Islet of Langerhans (tissue), 1 donor: ENCODE data around the gene PSMB5.

Experiments
- FAIRE-seq: peaks from one replicate; lab custom pipeline; 2011; peaks lifted over from hg19 to GRCh38; lab: Jason Lieb, UNC

The PSMB5 gene

DNA sequence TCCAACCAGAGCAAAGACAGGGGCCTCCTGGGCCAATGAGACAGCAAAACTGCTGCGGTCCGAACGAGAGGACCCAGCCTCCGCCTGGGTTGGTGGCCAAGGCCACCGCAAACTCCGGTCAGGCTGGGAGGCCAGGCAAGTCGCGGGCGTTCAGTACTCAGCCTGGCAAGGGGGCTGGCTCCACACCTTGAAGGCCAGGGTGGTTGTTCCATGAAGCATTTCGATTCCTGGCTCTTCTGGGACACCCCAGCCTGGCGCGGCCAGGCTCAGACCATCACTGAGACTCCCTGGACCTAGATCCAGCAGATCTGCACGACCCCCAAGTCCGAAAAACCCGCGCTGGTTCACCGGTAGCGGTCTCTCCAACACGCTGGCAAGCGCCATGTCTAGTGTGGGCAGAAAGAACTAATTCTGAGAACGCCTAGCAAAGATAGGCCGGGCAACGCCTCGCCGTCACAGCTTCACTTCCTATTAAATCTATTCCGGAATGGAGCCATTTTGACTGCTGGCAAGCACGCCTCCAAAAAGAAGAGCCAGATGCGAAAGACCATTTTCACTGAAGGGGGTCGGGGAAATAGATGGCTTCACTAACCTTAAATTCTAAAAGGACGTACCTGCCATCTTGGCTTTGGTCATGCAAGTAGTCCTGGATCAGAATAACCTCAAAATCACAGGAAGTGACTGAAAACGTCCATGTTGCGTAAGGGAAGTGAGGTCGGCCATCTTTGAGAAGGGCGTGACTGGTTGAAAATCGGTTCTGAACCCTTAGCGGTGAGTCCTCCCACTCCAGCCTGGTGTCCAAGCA is at the start of gene PSMB5:
Gene PSMB5 (minus strand): TSS at position 403 of the 805 bp plus-strand sequence. CDS start 19 bp downstream, at position 384.
- FAIRE-seq: peak; percentile 78

DNA sequence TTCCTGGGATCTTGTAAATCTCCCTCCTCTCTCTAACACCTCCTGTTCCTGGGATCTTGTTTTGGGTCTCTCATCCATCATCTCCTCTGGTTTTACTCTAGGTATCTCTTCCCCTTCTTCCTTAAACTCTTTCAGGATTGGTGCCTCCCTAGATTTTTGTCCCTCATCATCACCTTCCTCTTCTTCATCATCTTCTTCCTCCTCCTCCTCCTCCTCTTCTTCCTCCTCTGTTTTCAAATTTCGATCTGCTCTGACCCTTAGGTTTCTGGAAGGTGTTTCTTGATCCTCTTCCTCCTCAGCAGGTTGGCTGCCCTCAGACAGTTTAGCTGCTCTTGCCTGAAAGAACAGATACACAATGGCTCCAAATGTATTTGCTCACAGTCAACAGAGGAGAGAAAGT is 45.8 kb upstream of the PSMB5 start:
- FAIRE-seq: no peak

DNA sequence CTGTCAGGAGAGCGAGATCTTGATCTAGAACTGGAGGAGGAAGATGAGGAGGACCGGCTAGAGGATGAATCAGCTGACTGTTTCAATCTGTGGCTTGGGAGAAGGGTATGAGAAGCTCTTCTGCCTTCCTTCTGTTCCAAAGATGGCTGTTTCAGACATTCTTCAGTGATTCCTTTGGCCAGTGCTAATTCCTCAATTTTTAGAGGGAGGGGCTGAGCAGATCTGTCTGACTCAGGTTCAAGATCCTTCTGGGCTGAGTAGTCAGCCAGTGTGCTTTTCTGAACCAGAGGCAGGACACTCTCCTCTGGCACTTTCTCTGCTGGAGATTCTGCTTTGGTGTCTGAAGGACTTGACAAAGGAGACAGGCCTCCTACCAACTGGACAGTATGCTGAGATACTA is 45.0 kb upstream of the PSMB5 start:
- no peak for FAIRE-seq

DNA sequence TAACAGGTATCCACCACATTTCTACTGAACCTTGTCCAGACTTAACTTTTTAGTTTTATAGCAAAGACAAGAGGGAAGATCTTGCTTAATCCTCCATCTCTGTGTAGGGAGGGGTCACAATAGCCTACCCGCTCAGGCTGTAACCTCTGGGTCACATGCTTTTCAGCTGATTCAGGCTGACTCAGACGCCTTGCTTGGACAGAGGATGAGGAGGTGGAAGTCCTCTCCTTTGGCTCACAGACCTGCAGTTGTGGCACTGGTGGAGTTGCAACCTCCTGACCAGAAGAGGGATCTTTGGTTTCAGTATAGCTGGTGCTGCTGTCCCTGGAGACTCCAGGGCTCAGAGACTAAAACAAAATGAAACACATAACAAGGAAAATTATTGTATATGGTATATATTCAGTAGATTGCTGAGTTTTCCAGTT is 44.0 kb upstream of the PSMB5 start:
- FAIRE-seq: no peak

DNA sequence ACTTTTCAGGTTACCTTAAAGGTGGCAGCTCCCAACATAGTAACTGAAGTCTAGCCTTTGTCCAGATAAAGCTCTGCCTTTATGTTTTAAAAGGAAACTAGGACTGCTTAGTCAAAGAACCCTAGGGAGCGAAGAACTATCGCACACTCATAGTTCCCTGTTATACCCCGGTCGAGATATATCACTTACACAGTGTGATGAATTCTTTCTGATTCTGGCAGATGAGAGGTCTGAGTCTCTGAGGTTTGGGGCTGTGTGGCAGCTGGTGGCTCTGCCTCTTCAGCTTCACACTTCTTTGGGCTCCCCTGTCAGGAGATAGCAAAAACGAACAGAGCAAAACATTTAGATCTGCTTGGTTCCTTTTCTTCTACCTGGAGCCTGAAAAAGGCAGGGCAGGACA is 43.3 kb upstream of the PSMB5 start:
- FAIRE-seq: no peak

DNA sequence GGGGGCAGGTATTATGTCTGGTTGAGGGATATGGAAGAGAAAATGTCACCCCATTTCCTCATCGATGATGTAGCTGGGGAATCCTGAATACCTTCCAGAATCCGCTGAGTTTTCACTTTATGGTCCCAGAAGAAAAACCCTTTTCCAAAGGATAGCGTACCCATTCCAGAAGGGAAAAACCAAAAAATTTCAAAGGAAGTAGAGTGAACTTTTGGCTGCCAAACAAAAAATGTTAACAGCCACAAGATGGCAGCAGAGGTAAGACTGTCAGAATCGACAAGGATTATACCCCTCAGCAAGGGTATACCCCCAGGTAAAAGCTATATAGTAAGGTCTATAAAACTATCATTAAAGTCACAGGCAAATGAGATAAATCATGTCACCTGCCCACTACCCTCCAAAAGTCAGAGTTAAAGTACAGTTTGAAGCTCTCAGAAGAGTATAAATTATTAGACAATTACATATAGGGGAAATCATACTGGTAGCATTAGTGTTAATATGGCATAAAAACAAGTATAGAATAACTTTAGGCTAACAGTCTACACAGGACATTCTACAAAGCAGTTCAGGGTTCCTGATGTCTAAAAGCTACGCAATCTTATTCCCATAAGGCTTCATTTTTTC is 42.2 kb upstream of the PSMB5 start:
- FAIRE-seq: peak; percentile 17

DNA sequence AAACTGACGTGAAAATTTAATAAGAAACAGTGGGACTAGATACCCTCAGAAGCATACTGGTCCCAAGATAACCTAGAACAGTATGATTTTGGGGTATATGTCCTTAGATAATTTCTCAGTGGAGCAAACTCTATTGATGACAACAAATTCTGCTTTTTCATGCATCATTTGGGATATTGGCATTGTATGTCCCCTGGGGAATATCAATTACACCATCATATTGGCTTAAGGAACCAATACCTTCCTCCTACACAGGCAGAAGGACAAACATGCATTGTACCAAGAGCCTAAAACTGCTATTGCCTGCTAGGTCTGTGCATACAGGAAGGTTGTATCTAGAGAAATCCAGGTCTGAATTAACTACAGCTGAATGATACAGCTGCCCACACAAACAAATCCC is 40.2 kb upstream of the PSMB5 start:
- FAIRE-seq: no peak

DNA sequence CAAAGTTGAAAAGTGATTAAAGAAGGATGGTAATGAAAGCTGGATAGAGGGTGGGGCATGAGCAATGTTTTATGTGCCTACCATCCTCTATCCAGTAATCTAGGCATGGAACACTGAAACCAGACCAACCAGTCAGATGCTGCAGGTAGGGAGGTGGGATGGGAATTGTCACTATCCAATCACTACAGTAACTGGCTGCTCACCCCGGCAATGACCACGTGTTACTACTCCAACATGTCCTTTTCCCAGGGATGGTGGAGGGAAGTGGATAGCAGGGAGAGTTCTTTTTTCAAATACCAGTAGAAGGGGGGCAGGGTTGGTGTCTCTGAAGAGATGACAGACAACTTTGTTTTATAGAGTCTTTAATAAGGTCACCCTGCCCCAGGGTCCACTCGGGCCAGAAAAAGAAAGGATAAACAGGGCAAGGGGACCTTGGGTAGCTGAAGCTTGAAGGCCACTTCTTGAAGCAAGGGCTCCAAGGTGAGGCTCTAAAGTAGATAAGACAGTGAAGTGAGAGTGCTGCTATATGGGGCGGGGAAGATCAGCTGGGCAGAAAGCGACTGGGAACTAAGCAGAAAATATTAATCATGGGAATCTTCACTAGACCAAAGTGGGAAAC is 37.3 kb upstream of the PSMB5 start:
- no peak for FAIRE-seq

DNA sequence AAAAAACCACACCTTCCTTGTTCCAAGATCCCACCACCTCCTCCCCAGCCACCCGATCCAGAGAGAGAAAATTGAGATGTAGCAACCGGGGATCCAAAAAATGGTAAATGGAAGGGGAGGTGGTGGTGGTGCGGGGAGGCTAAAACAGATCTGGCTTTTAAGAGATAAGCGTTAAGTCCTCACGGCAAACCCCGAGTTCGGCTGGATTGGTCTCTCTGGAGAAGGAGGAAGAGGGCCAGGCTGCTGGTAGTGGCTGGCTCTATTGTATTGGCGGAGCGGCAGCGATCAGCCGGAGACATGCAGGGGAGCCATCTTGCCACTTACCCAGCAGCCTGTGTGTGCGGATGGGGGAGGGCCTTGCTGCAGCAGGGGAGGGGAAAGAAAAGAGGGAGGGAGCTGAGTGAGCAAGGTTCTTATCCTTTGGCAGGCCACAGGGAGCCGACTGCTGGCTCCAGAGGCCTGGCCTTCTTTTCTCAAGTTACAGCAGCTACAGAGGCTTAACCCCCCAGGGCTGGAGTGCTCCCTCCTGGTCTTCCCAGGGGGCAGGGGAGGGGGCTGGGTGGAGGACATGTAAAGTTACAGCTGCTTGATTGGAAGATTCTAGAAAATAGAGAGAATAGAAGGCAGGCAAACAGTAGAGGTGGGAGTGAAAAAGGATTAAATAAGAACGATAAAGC is 36.7 kb upstream of the PSMB5 start:
- FAIRE-seq: no peak

DNA sequence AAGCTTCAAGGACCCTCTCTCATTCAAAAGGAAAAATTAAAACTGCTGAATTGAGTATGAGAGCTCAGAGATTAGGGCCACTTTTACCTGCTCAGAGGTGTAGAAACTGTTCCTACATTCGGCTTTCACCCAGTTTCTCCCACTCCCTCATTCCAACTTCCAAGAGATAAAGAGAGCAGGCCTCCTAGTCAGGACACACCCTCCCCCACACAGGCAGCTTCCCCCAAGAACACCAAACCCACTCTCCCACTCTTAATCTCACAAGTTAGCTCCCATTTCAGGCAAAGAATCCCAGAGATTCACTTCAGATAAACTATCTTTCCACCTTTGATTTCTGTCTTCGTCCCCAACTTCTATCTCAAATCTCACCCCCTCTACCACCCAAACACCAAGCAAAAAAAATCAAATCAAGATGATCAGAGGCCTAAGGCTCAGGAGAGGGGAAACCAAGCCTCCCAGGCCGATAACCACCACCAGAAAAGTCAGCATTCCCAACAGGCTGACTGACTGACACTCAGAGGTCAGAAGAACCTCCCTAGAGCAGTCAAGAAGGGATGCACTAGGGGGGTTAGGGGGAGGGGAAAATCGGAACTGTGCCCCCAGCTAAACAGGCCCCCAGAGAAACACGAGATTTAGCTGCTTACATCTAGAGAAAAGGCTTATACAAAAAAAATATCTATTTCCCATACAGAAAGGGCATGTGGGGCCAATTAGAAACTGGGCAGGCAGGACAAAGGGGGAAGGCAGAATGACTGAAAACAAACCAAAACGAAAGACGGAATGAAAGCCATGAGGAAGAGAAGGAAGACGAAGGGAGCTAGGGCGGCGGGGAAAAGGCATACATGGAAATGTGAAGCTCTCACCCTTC is 35.8 kb upstream of the PSMB5 start:
- FAIRE-seq: no peak

DNA sequence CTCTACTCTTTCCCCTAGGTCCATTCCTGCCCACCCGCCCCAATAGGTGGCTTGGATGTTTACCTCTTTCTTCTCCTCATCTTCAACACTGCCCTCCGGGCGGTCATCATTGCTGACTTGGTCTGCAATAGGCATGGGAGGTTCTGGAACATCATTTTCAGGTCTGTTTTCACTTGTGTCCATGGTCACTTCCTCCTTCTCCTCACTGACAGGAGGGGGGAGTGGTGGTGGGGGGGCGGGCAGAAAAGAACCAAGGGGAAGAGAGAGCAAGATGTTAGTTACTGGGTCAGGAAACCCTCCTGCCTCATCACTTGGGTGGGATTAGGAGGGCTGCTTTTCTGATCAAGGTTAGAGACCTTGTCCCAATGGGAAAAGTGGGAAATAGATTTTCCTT is 34.7 kb upstream of the PSMB5 start:
- no peak for FAIRE-seq

DNA sequence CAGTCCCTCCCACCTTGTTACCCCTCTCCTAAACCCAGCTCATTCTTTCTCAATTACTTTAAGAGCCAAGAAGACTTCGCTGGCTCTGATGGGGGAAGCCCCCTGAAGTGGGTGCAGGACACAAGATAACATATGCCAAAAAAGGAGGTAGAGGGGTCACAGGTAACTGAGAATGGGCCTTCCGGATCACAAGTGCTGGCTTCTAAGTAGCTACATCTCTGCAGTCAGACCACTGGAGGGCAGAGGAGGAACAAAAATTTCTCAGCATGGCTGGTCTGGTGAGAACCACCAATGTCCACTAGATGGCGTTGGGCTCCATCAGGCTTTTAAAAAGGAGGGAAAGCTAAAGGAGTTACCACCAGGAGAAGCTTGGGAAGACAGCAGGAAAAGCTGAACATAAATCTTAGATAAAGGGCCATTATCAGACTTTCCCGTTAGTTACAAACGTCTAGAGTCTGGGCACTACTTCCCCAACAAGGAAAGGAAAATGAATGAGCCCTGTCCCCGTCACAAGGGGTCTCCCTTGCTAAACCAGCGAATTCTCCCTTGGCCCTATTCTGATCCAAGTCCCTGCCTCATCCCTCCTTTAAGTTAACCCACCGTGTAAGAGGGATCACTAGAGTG is 34.2 kb upstream of the PSMB5 start:
- FAIRE-seq: peak; percentile 21

DNA sequence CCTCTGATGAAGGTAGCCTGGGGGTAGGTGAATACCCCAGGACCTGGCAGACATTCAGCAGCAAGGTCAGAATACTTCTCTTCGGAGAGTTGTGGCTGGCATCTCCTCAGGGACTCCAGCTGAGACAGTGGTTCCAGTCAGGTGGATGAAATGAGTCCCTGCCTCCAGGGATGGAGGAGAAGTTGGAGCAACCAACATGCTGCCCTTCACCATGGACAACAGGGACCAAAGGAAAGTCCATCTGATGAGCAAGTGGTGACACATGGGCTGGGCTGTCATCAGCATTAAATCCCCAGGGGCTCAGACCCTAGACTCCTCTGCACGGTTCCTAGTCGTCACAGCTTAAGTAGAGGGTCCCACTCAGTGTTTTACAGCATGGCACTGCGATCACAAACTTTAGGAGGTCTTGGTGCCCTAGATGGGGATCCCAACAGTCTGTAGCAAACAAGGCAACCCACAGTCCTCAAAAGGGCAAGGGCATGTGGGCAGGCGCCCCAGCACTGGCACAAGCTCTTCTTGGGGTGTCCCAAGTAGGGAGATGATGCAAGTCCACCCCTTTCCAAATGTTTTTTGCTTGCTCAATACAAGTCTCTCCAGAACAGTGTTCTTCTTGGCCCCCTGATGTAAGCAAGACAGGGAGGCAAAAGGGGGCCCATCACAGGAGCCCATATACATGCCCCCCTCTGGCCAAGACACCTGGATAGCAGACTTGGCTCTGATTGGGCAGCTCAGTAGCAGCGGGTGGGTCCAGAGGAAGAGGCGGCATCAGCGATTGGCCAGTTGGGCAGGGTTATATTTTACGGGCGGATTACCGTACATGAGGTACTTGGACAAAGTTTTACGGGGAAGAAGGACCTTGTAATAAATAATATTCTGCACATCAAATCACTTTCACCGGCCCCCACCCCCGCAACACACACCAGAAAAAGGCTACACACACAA is 33.4 kb upstream of the PSMB5 start:
- no peak for FAIRE-seq

DNA sequence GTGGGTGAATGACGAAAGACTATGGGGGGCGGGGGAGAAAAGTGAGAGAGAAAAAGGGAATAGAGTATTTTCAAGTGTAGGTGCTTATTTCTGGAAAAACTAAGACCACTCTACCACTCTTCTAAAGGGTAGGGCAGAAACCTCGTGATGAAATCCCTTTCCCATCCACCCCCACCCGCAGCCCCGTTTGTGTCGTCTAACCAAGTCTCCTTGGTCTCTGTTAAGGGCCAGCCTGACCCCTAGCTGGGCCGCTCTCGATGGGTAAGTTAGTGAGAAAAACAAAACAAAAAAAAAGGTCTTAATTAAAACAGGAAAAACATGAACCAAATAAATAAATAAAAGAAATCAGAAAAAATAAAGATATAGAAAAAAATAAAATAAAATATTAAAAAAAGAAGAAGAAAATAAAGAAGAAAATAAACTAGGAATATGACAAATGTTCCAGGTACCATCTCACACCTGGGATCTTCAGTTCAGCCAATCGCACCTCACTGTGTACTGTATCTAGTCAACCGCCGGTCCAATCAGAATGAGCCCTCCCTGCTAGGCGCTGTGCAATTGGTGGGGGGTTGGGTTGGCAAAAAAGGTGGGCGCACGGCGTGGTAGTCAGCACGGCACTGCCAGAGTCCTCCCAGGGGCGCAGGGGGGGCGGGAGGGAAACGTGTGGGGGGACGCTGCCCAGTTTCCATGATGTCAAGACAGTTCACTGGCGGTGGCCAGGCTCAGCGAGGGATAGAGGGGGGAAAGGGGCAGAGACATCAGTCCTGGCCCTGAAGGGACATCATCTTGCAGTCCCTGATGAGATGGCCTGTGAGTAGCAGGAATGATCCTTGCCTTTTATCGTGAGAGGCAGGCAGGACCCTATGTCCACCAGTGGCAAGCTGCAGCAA is 32.4 kb upstream of the PSMB5 start:
- FAIRE-seq: no peak

DNA sequence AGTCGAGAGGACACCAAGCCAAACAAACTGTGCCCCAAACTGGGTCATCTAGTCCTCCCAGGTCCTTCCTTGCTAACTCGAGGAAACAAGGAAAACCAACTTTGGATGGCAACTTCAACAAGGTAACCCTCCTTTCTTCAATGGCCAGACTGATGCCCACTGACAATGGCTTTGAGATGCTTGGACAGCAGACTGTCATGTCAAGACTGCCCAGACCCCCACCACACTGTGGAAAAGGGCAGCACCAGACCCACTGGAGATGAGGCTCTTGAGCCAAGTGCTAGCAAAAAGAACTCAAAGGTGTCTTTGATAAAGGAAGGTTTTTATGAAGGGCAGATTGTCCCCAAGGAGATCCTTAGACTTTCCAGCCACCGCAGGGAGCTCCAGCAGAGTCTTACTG is 31.7 kb upstream of the PSMB5 start:
- FAIRE-seq: no peak

DNA sequence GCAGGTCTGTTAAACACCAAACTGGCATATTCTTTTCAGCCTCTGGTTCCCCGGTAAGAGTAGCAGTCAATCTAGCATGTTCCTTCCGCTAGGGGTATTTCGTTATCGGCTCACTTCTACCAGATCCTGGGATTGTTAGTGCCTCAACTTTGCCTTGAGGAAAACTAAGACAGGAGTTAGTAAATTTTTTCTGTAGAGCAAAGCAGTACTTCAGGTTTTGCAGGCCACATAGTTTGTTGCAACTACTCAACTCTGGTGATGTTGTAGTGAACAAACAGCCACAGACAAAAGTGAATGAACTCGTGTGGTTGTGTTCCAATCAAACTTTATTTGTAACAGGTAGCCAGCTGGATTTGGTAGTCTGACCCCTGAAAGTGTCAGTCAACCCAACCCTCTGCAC is 28.9 kb upstream of the PSMB5 start:
- FAIRE-seq: no peak

DNA sequence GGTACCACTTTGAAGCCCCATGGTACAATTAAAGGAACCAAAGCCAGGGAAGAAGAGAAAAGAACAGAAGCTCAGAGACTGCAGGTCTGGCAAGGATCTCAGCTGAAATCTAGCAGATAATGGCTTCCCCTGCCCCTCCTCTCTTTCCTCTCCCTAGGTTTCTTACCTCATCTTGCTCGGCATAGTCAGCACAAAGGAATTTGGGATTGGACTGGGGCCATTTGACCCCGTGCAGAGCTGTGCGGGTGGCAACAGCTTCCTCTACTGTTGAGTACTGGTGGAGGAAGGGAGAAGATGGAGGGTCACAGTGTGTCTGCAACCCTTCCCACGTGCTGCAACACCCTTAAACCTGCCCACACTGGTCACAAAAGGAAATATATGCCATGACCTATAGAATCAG is 27.3 kb upstream of the PSMB5 start:
- FAIRE-seq: no peak

DNA sequence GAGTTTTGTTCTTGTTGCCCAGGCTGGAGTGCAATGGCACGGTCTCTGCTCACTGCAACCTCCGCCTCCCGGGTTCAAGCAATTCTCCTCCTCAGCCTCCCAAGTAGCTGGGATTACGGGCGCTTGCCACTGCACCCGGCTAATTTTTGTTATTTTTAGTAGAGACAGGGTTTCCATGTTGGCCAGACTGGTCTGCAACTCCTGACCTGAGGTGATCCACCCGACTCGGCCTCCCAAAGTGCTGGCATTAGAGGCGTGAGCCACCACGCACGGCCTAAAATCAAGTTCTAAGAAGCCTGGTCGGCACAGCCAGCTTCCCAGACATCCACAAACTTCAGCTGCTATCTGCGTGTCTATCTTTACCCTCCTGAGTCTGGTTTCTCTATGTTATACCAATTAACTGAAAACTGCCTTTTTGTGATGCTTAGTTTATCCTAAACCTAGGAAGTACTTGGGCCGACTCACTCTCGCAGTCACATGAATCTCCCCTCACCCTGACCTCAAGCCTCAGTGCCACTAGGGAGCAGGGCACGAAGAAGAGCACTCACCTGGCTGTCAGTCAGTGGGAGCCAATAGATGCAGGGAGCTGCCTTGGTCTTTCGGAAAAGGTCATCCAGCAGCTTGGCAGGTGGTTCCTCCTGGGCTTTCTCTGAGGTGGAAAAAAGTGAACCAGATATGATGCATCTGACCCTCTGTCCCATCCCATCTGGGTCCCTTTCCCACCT is 26.0 kb upstream of the PSMB5 start:
- FAIRE-seq: no peak
